ENCODE results near the gene MARF1.

DNA sequence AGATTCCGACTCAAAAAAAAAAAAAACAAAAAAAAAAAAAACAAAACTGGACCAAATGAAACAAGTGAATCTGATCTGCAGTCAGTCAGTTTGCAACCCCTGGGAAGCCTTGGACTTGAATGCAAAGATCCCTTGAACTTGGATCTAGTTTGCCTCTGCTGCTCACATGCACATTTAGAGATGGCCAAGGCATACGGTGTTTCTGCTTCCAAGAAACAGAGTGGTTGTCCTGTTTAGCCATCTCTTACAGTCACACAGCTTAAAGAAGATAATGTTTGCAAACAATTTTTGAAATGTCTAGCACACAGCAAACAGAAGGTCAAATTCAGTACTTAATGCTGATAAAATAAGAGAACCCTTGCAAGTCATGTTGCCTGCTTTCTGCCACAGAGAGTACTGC, 11.6 kb upstream of the MARF1 start:
- TF ChIP-seq POLR2A (IDR thresholded peaks at IDR 0.05; ENCODE audit: low read length) (no peak), GATA1 (IDR thresholded peaks at IDR 0.05; ENCODE audit: low read depth, low read length) (no peak)
